ENCODE results near the gene SAMD8.

SAMD8 gene

GRCh38 chr10:75228278-75228677 is 116.8 kb downstream of the SAMD8 start:
- no peaks in the 10 kb centered on the region for H3K9me3 ChIP-seq (ENCODE audit: control insufficient read depth, insufficient read depth, low read length)
- H3K36me3 ChIP-seq (ENCODE audit: control insufficient read depth, insufficient read depth, low read length): peaks cover 89% of the 10 kb centered on the region

GRCh38 chr10:75228834-75229233 is 117.4 kb downstream of the SAMD8 start:
- Histone ChIP-seq H3K36me3 (ENCODE audit: control insufficient read depth, insufficient read depth, low read length) (peaks cover 86% of the 10 kb centered on the region), H3K9ac (ENCODE audit: low read depth, low read length) (no peak overlapping the region), H3K27ac (ENCODE audit: low read depth, low read length) (peak overlapping the region; percentile 11), H3K4me3 (ENCODE audit: low read depth, low read length) (no peak overlapping the region), H3K27me3 (ENCODE audit: control insufficient read depth, insufficient read depth, low read length) (no peaks in the 10 kb centered on the region), H3K4me1 (ENCODE audit: control insufficient read depth, insufficient read depth, low read length) (peaks cover 48% of the 10 kb centered on the region), H3K9me3 (ENCODE audit: control insufficient read depth, insufficient read depth, low read length) (no peaks in the 10 kb centered on the region)

More at GRCh38 chr10:75228278-75228677, 116.8 kb downstream of the SAMD8 start:
- no peaks in the 10 kb centered on the region for H3K27me3 ChIP-seq (ENCODE audit: control insufficient read depth, insufficient read depth, low read length)
- no peak overlapping the region for H3K9ac ChIP-seq (ENCODE audit: low read depth, low read length)
- peaks cover 48% of the 10 kb centered on the region for H3K4me1 ChIP-seq (ENCODE audit: control insufficient read depth, insufficient read depth, low read length)
- no peak overlapping the region for H3K4me3 ChIP-seq (ENCODE audit: low read depth, low read length)
- H3K27ac ChIP-seq (ENCODE audit: low read depth, low read length): no peak overlapping the region

DNA sequence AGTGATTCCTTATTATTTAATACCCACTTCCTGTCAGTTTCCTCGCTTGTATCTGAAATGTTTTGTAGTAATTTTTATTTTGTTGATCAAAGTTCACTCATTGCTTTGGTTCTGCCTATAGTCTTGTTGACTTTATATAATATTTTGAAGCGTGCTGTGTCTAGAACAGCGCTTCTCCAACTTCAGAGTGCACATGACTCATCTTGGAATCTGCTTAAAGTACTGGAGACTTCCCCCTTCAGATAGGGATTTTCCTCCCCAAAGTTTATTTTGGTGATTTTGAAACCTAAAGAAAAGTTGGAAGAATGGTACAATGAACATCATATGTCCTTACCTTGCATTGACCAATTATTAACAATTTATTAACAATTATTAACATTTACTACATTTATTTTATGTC is 118.5 kb downstream of the SAMD8 start:
- Histone ChIP-seq H3K36me3 (ENCODE audit: control insufficient read depth, insufficient read depth, low read length) (peaks cover 74% of the 10 kb centered on the region), H3K4me1 (ENCODE audit: control insufficient read depth, insufficient read depth, low read length) (peaks cover 37% of the 10 kb centered on the region), H3K9ac (ENCODE audit: low read depth, low read length) (no peak overlapping the region), H3K27ac (ENCODE audit: low read depth, low read length) (no peak overlapping the region), H3K27me3 (ENCODE audit: control insufficient read depth, insufficient read depth, low read length) (no peaks in the 10 kb centered on the region), H3K9me3 (ENCODE audit: control insufficient read depth, insufficient read depth, low read length) (no peaks in the 10 kb centered on the region), H3K4me3 (ENCODE audit: low read depth, low read length) (no peak overlapping the region)

DNA sequence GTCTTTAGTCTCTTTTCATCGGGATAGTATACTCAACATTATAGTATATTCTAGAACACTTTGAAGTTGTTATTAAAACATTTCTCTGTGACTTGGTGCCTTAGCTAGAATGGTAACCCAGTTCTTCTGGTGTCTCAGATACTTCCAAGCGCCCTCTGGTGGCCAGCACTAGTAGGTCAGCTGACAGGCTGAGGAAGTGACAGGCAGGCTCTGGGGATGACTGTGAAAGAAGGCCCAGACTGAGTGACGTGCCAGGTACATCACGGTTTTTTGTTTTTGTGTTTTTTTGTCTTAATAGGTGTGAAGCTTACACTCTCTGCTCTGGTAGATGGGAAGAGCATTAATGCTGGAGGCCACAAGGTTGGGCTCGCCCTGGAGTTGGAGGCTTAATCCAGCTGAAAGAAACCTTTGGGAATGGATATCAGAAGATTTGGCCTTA is 119.2 kb downstream of the SAMD8 start:
- Histone ChIP-seq H3K9ac (ENCODE audit: low read depth, low read length) (no peak overlapping the region), H3K36me3 (ENCODE audit: control insufficient read depth, insufficient read depth, low read length) (peaks cover 68% of the 10 kb centered on the region), H3K4me3 (ENCODE audit: low read depth, low read length) (no peak overlapping the region), H3K27me3 (ENCODE audit: control insufficient read depth, insufficient read depth, low read length) (no peaks in the 10 kb centered on the region), H3K4me1 (ENCODE audit: control insufficient read depth, insufficient read depth, low read length) (peaks cover 31% of the 10 kb centered on the region), H3K27ac (ENCODE audit: low read depth, low read length) (peak overlapping the region; percentile 14), H3K9me3 (ENCODE audit: control insufficient read depth, insufficient read depth, low read length) (no peaks in the 10 kb centered on the region)

Measured in HUES48 (cell line).